ENCODE measurements around the gene DNASE2B. TPM values are rescaled to one million over a fixed set of nuclear protein-coding genes. Genes with fewer than 3 reads are reported as not detected.

Gene DNASE2B
- polyA plus RNA-seq, 1 donor (not counting 4 experiments of a cell fraction or from before 2014, with no cell fraction given) = not detected

DNA sequence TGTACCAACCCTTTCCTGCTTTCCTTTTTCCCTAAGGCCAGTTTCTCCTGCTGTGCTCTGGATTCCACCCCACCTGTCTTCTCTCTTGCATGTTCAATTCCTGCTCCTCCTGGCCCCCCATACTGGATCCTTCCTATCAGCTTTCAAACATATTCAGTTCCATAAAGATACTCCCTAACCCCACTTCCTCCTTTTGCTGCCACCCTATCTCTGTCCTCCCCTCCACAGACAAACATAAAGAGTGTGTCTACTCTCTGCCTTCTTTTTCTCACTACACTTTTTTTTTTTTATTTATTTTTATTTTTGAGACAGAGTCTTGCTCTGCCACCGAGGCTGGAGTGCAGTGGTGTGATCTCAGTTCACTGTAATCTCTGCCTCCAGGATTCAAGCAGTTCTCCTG lies 63.8 kb downstream of the DNASE2B start:
- no peak overlapping the region for H3K9ac ChIP-seq (ENCODE audit: control insufficient read depth, extremely low read depth, insufficient read depth, low read length)
- TF ChIP-seq EZH2 (IDR thresholded peaks at IDR 0.05; ENCODE audit: low read length) = no peak
- TF ChIP-seq, protein P1, sequence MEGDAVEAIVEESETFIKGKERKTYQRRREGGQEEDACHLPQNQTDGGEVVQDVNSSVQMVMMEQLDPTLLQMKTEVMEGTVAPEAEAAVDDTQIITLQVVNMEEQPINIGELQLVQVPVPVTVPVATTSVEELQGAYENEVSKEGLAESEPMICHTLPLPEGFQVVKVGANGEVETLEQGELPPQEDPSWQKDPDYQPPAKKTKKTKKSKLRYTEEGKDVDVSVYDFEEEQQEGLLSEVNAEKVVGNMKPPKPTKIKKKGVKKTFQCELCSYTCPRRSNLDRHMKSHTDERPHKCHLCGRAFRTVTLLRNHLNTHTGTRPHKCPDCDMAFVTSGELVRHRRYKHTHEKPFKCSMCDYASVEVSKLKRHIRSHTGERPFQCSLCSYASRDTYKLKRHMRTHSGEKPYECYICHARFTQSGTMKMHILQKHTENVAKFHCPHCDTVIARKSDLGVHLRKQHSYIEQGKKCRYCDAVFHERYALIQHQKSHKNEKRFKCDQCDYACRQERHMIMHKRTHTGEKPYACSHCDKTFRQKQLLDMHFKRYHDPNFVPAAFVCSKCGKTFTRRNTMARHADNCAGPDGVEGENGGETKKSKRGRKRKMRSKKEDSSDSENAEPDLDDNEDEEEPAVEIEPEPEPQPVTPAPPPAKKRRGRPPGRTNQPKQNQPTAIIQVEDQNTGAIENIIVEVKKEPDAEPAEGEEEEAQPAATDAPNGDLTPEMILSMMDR (optimal IDR thresholded peaks at IDR 0.05 in 1 of 3, IDR thresholded peaks at IDR 0.05 in 1 of 3, conservative IDR thresholded peaks at IDR 0.05 in 1 of 3; ENCODE audit: extremely low read depth in 1 of 3, insufficient read depth in 2 of 3, low read length in 3 of 3) = no peak
- H3K4me3 ChIP-seq (ENCODE audit: control insufficient read depth in 2 of 3, extremely low read depth in 1 of 3, insufficient read depth in 2 of 3, low read depth in 1 of 3, low read length in 3 of 3) = no peak overlapping the region
- H3K36me3 ChIP-seq (ENCODE audit: control insufficient read depth in 2 of 2, extremely low read depth in 1 of 2, insufficient read depth in 2 of 2, low read length in 2 of 2) = no peaks in the 10 kb centered on the region
- no peaks in the 10 kb centered on the region for H3K79me2 ChIP-seq (ENCODE audit: control insufficient read depth, insufficient read depth, low read length)
- H3K9me1 ChIP-seq (ENCODE audit: control insufficient read depth, extremely low read depth, insufficient read depth, low read length) = no peaks in the 10 kb centered on the region
- no peaks in the 10 kb centered on the region for H3K4me1 ChIP-seq (ENCODE audit: control insufficient read depth, extremely low read depth, insufficient read depth, low read length)
- dilution Hi-C loops (cut with MboI; ENCODE audit: extremely low pct_ligation_motif_present, low sequenced_read_pairs) = no loop called here
- no peak overlapping the region for H2AFZ ChIP-seq (ENCODE audit: control insufficient read depth, low read length)
- peaks cover 4% of the 10 kb centered on the region for H3K27me3 ChIP-seq (ENCODE audit: control insufficient read depth, extremely low read depth, insufficient read depth, low read length)
- DNase-seq (ENCODE audit: low read depth, low spot score) (no peak), FAIRE-seq (no peak)
- H3K4me2 ChIP-seq (ENCODE audit: control insufficient read depth, extremely low read depth, insufficient read depth, low read depth, low read length) = no peak overlapping the region
- no peaks in the 10 kb centered on the region for H4K20me1 ChIP-seq (ENCODE audit: control insufficient read depth, extremely low read depth, insufficient read depth, low read length)
- no peaks in the 10 kb centered on the region for H3K9me3 ChIP-seq (ENCODE audit: control insufficient read depth, low read depth, low read length)
- H3K27ac ChIP-seq (ENCODE audit: control insufficient read depth, insufficient read depth, low read length) = no peak overlapping the region

Other genes starting within 250 kb of the DNASE2B start
- gene SAMD13, start 96.8 kb upstream of the DNASE2B start, polyA plus RNA-seq = 0.32 to 0.75 TPM (median 0.48 TPM) in 3 replicates
- gene RPF1, start 80.8 kb downstream of the DNASE2B start, polyA plus RNA-seq = 31.7 to 57.8 TPM (median 34.0 TPM) in 3 replicates
- gene SPATA1, start 107.9 kb downstream of the DNASE2B start, polyA plus RNA-seq = 0.21 to 0.45 TPM (median 0.25 TPM) in 3 replicates
- gene GNG5, start 108.1 kb downstream of the DNASE2B start, polyA plus RNA-seq = 126 to 167 TPM (median 132 TPM) in 3 replicates
- gene CTBS, start 176.0 kb downstream of the DNASE2B start, polyA plus RNA-seq = 11.7 to 16.7 TPM (median 13.7 TPM) in 3 replicates